ENCODE measurements around the gene CDH4. TPM values are rescaled to one million over a fixed set of nuclear protein-coding genes. Genes with fewer than 3 reads are reported as not detected.

Gene CDH4
- total and polyA plus RNA-seq, 9 of the 15 experiments (the other 6 are each of a cell fraction or from before 2014, with no cell fraction given) = 0.04 TPM; not detected in 8

GRCh38 chr20:61233590-61233989 is 18.5 kb upstream of the CDH4 start:
- H3K79me2 ChIP-seq (ENCODE audit: control insufficient read depth, insufficient read depth, low read length) = no peaks in the 10 kb centered on the region
- WGBS (ENCODE audit: insufficient coverage, low coverage, missing lambda C conversion rate) = 17% methylated on average over 5 of the region's 7 CpGs
- H3K36me3 ChIP-seq (ENCODE audit: control insufficient read depth, insufficient read depth, low read length) = no peaks in the 10 kb centered on the region
- no peak overlapping the region for H3K9ac ChIP-seq (ENCODE audit: insufficient read depth in 1 of 2, low read depth in 2 of 2, low read length in 2 of 2)
- no peak overlapping the region for H3K27ac ChIP-seq (ENCODE audit: extremely low read depth, low read depth, low read length)
- H3K9me3 ChIP-seq (replicated peaks; ENCODE audit: control insufficient read depth, insufficient read depth, low read depth, low read length) = no peaks in the 10 kb centered on the region
- intact Hi-C loops (cut with micrococcal nuclease) = no loop called here
- no peaks in the 10 kb centered on the region for H3K9me1 ChIP-seq (ENCODE audit: control insufficient read depth, insufficient read depth, low read length)
- no peak for DNase-seq (ENCODE audit: extremely low read depth in 1 of 4, low spot score in 3 of 4)
- TF ChIP-seq, protein P1, sequence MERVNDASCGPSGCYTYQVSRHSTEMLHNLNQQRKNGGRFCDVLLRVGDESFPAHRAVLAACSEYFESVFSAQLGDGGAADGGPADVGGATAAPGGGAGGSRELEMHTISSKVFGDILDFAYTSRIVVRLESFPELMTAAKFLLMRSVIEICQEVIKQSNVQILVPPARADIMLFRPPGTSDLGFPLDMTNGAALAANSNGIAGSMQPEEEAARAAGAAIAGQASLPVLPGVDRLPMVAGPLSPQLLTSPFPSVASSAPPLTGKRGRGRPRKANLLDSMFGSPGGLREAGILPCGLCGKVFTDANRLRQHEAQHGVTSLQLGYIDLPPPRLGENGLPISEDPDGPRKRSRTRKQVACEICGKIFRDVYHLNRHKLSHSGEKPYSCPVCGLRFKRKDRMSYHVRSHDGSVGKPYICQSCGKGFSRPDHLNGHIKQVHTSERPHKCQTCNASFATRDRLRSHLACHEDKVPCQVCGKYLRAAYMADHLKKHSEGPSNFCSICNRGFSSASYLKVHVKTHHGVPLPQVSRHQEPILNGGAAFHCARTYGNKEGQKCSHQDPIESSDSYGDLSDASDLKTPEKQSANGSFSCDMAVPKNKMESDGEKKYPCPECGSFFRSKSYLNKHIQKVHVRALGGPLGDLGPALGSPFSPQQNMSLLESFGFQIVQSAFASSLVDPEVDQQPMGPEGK (CRISPR knock-in tag; IDR thresholded peaks at IDR 0.05; ENCODE audit: borderline replicate concordance) = no peak
- TF ChIP-seq HDAC1 (IDR thresholded peaks at IDR 0.05) (no peak), OTX1 (CRISPR knock-in tag; IDR thresholded peaks at IDR 0.05) (no peak)
- TF ChIP-seq, protein P2, sequence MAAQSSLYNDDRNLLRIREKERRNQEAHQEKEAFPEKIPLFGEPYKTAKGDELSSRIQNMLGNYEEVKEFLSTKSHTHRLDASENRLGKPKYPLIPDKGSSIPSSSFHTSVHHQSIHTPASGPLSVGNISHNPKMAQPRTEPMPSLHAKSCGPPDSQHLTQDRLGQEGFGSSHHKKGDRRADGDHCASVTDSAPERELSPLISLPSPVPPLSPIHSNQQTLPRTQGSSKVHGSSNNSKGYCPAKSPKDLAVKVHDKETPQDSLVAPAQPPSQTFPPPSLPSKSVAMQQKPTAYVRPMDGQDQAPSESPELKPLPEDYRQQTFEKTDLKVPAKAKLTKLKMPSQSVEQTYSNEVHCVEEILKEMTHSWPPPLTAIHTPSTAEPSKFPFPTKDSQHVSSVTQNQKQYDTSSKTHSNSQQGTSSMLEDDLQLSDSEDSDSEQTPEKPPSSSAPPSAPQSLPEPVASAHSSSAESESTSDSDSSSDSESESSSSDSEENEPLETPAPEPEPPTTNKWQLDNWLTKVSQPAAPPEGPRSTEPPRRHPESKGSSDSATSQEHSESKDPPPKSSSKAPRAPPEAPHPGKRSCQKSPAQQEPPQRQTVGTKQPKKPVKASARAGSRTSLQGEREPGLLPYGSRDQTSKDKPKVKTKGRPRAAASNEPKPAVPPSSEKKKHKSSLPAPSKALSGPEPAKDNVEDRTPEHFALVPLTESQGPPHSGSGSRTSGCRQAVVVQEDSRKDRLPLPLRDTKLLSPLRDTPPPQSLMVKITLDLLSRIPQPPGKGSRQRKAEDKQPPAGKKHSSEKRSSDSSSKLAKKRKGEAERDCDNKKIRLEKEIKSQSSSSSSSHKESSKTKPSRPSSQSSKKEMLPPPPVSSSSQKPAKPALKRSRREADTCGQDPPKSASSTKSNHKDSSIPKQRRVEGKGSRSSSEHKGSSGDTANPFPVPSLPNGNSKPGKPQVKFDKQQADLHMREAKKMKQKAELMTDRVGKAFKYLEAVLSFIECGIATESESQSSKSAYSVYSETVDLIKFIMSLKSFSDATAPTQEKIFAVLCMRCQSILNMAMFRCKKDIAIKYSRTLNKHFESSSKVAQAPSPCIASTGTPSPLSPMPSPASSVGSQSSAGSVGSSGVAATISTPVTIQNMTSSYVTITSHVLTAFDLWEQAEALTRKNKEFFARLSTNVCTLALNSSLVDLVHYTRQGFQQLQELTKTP (IDR thresholded peaks at IDR 0.05; ENCODE audit: low read depth in 1 of 2, partially characterized antibody in 2 of 2) = no peak
- no peak overlapping the region for H3K4me3 ChIP-seq
- no peak for ATAC-seq
- no peak overlapping the region for H2AFZ ChIP-seq (ENCODE audit: low read depth, low read length)
- no peak for FAIRE-seq
- H3K4me1 ChIP-seq (replicated peaks in 1 of 2; ENCODE audit: control insufficient read depth in 2 of 2, insufficient read depth in 2 of 2, low read length in 2 of 2) = no peaks in the 10 kb centered on the region; a peak in 1 of 5 replicates
- no peaks in the 10 kb centered on the region for H4K20me1 ChIP-seq (replicated peaks; ENCODE audit: control insufficient read depth, insufficient read depth, low read length)
- no peaks in the 10 kb centered on the region; a peak in 1 of 5 replicates for H3K27me3 ChIP-seq (ENCODE audit: control insufficient read depth in 2 of 2, insufficient read depth in 2 of 2, low read length in 2 of 2)
- H3K4me2 ChIP-seq (ENCODE audit: insufficient read depth, low read length) = no peak overlapping the region
- ChIA-PET POLR2A (no interaction called here), CTCF (ENCODE audit: low intra/inter-chr PET ratio) (no interaction called here)
- in situ Hi-C loops (cut with MboI) = no loop called here
- no TSS peak for BruUV-seq (replicated peaks)
